GM19099 (cell line): ENCODE measurements around the gene YJU2.

Source experiments
- POLR2A ChIP-seq: IDR thresholded peaks from 3 replicates; pipeline ENCODE4 v1.6.1; 2011; ENCODE audit warnings: low read depth; ENCODE audit not compliant: insufficient read length; ENCODE audit errors: extremely low read depth

The YJU2 gene

DNA sequence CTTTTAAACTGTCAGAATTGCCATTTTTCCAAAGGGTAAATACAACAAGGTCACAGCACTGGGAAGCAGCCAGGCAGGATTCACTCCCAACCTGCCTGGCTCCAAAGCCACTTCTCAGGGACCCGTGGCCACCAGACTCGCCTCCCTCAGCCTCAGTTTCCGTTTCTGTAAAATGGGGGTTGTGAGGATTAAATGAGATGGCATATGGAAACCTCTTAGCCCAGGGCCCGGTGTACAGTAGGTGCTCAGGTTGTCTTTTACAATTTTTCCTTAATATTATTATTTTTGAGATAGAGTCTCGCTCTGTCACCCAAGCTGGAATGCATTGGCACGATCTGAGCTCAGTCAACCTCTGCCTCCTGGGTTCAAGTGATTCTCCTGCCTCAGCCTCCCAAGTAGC lies 10.1 kb downstream of the YJU2 start:
- no peak for TF ChIP-seq POLR2A

DNA sequence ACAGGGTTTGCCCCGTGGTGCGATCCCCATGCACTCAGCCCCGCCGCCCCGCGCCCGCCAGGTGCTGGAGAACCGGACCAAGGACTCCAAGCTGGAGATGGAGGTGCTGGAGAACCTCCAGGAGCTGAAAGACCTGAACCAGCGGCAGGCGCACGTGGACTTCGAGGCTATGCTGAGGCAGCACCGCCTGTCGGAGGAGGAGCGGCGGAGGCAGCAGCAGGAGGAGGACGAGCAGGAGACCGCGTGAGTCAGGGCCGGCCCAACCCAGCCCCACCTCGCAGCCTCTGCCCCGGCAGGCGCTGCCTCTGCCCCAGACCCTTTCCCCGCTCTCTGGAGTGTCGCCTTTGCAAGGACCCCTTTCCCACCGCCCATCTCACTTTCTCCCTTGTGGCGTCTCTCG lies 11.3 kb downstream of the YJU2 start:
- TF ChIP-seq POLR2A, result no peak

DNA sequence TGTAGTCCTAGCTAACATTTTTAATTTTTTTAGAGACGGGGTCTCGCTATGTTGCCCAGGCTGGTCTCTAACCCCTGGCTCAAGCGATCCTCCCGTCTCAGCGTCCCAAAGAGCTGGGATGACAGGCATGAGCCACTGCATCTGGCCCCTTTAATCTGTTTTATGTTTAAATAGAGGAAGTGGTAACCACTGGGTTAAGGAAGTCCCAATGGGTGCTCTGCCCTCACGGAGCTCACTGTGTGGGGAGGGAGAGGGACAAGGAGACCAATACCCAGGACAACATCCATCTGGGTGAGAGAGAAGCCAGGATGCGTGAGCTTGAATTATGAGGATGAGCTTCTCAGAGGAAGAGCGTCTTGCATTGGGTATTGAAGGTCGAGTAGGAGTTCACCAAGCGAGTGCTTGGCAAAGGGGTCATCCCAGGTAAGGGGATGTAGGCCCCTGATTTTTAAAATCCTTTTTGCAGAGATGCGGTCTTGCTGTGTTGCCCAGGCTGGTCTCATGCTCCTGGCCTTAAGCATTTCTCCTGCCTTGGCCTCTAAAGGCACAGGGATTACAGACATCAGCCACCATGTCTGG lies 13.8 kb downstream of the YJU2 start:
- TF ChIP-seq POLR2A, result no peak

DNA sequence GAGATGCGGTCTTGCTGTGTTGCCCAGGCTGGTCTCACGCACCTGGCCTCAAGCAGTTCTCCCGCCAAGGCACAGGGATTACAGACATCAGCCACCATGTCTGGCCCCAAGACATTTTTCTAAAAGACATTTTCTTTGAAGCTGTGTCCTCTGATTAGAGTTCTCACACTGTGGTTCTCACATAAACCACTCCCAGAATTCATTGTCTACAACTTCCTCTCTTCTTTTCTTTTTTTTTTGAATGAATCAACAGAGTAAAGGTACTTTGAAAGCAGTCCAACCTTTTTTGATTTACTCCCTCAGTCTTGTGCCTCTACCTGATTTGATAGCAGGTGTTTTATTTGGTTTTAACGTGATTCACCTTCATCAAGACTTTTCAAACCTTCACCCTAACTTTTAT lies 17.9 kb downstream of the YJU2 start:
- TF ChIP-seq POLR2A, result no peak

DNA sequence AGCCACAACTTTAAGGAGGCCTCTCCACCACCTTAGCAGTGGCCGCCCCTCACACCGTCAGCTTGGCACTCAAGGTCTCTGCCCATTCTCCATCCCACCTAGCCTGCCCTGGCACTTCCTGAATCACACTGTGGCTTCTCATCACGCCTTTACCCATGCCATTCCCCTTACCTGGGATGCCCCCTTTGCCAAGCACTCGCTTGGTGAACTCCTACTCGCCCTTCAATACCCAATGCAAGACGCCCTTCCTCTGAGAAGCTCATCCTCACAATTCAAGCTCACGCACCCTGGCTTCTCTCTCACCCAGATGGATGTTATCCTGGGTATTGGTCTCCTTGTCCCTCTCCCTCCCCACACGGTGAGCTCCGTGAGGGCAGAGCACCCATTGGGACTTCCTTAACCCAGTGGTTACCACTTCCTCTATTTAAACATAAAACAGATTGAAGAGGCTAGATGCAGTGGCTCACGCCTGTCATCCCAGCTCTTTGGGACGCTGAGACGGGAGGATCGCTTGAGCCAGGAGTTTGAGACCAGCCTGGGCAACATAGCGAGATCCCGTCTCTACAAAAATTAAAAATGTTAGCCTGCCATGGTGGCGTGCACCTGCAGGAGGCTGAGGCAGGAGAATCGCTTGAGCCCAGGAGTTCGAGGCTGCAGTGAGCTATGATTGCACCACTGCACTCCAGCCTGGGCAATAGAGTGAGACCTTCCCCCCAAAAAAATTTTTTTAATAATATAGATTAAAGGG lies 19.5 kb downstream of the YJU2 start:
- no peak for TF ChIP-seq POLR2A

DNA sequence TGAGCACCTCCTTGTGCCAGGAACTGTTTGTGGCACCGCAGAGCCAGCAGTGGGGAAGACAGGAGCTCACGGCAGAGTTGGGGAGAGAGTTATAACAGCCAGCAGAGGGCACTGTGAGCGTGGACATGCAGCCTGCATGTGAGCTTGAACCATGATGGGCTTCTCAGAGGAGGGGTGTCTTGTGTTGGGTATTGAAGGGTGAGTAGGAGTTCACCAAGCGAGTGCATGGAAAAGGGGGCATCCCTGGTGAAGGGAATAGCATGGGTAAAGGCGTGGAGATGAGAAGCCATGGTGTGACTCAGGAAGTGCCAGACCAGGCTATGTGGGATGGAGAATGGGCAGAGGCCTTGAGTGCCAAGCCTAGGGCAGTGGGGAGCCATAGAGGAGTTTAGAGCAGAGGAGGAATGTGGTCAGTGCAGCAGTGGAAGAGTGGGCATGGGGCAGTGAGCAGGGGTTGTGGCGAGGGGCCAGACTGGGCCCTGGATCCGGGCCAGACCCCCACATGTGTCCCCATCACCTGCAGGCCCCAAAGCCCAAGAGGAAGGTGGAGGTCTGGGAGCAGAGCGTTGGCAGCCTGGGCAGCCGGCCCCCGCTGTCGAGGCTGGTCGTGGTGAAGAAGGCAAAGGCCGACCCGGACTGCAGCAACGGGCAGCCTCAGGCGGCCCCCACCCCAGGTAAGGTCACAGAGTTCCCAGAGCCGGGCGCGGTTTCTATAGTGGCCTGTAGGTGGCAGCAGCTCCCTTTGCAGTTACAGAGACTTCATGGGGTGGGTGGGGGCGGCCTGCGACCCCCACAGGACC lies 20.4 kb downstream of the YJU2 start:
- no peak for TF ChIP-seq POLR2A

DNA sequence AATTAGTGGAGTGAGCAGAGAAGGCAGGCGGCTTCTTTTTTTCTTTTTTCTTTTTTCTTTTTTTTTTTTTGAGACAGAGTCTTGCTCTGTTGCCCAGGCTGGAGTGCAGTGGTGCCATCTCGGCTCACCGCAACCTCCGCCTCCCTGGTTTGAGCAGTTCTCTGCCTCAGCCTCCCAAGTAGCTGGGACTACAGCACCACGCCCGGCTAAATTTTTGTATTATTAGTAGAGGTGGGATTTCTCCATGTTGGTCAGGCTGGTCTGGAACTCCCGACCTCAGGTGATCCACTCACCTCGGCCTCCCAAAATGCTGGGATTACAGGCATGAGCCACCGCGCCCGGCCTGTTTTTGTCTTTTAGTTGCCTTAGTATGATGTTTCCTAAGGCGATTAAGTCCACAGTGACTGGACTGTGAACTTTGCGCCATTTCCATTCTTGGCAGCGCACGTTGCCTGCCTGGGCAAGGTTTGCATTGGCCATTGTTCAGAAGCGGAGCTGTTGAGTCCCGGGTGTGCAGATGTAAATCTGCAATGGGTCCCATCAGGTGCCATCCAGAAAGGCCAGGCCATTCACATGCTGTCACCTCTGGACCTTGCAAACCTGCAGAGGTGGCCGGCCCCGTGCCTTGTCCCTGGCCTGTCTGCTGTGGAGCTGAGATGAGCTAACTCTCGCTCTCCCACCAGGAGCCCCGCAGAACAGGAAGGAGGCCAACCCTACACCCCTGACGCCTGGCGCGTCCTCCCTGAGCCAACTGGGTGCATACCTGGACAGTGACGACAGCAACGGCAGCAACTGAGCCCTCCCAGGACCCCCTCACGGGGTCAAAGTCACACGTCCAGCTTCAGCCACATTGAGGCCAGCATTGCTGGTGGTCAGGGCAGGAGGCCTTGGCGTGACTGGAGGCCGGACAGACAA lies 21.3 kb downstream of the YJU2 start:
- TF ChIP-seq POLR2A, result no peak

DNA sequence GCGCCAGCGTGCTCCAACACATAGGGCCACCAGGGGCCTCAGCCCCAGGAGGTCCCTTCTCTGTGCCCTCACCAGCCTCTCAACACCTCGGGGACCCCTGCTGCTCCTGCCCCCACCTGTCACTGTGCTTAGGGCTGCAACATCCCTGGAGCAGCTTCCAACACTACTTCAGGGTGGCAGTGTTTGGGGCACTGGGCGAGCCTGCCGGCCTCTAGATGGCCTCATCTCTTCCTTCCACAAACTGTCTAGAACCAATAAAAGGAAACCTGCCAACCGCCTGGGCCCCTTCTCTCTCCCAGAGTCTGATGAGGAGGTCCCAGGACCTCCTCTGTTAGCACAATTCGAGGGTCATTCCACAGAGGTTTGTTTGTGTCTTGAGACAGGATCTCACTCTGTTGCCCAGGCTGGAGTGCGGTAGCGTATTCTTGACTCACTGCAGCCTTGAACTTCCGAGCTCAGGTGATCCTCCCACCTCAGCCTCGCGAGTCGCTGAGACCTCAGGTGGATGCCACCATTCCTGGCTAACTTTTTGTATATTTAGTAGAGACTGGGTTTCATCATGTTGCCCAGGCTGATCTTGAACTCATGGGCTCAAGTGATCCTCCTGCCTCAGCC lies 22.0 kb downstream of the YJU2 start:
- no peak for TF ChIP-seq POLR2A

DNA sequence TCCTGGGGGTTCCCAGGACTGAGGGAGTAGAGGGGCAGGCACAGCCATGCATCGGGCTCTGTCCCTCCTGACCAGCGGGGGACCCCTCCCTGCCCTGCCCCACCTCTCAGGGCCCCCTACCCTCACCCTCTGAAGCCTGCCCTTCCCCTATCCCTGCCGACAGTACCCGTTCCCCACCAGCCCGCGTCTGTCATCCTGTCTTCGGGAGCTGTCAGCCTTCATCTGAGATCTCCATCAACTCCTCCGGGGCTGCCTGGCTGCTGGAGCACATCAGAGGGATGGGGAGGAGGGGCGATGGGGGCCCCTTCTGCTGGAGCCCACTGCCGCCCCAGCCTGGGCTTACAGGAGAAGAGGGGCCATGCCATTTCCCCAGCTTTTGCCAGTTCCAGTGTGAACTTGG lies 26.0 kb downstream of the YJU2 start:
- no peak for TF ChIP-seq POLR2A

DNA sequence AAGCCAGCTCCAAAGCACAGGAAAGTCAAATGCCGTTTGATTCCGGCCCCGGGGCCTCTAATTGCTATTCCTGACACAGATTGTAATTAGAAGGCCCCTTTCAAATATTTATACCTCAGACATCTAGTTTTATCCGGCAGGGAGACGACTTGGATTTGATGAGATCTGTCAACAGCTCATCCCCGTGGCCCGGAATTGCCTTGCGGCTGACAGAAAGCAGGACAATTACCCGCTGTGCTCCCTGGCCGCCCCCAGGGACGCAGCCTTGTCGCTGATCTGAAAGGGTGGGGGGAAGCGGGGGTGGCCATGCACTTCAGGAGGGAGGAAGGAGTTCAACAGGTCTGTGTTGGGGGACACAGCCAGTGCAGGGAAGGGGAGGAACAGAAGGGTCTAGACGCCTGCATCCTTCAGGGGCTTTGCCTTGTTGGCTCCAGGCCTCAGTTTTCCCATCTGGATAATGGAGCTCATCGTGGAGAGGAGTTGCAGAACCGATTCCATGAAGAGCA lies 30.4 kb downstream of the YJU2 start:
- no peak for TF ChIP-seq POLR2A

DNA sequence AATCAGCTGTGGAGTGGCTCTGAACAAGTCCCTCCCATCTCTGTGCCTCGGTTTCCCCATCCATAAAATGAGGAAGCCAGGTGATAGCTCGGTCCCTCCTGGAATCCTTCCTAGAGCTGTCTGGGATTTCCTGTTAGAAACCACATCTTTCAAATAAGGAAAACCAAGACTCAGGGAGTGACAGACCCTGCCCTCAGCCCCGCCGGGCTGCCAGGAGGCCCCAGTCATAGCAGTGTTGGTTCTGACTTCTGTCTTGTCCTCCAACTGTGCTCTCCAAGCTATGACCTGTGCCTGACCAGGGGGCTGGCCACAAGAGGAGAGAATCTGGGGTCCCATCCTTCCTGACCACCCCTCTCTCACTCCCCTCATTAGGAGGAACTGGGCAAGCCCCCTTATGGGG lies 31.1 kb downstream of the YJU2 start:
- TF ChIP-seq POLR2A, result no peak

DNA sequence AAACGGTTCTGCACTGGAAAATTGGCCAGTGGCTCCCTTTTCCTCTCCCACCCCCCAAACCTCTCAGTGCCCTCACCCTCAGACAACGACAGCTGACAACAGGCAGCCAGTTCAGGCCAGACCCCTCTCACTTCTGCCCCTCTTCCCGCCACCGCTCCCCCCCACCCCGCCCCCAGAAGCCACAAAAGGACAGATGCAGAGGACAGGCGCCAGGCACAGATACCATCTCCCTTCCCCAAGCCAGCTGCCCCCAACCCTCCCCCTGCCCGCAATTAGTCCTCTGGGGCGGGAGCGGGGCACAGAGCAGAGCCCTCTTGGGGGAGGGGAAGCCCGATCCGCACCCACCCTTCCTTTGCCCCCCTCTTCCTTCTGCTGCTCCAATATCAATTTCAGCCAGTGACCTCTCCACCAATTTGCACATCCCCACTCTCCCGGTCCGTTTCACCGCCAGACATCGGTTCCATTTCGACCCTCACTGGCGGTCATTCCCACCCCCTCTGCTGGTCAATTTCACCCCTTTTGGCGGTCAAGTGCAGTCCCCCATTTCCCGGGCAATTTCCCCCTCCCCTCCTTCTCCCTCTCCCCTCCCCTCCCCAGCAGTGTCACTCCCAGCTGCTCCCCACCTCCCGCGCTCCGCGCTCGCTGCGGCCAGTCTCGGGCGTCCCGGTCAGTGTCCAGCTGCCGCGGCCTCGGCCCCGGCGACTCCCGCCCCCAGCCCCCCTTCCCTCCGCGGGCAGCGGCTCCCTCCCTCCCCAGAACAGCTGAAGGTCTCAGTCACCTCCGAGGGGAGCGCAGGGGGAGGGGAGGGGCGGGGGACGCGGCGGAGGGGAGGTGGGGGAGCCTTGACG lies 31.8 kb downstream of the YJU2 start, which contains the start of gene SHD:
Gene SHD, plus strand, starts transcription at position 848 of the 848 bp plus-strand sequence. CDS start 798 bp downstream, outside the sequence.
- TF ChIP-seq POLR2A, result no peak

DNA sequence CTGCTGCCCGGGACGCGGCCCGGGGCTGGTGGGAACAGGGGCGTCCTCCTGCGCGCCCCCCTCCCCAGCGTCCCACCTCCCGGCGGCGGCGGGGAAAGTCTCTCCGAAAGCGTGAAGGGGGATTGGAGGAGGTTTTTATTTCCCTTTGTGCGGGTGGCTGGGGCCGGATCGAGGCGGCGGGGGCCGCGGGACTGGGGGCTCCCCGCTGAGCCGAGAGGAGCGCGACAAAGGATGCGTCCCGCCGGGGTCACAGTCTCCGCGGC lies 32.3 kb downstream of the YJU2 start:
- no peak for TF ChIP-seq POLR2A

DNA sequence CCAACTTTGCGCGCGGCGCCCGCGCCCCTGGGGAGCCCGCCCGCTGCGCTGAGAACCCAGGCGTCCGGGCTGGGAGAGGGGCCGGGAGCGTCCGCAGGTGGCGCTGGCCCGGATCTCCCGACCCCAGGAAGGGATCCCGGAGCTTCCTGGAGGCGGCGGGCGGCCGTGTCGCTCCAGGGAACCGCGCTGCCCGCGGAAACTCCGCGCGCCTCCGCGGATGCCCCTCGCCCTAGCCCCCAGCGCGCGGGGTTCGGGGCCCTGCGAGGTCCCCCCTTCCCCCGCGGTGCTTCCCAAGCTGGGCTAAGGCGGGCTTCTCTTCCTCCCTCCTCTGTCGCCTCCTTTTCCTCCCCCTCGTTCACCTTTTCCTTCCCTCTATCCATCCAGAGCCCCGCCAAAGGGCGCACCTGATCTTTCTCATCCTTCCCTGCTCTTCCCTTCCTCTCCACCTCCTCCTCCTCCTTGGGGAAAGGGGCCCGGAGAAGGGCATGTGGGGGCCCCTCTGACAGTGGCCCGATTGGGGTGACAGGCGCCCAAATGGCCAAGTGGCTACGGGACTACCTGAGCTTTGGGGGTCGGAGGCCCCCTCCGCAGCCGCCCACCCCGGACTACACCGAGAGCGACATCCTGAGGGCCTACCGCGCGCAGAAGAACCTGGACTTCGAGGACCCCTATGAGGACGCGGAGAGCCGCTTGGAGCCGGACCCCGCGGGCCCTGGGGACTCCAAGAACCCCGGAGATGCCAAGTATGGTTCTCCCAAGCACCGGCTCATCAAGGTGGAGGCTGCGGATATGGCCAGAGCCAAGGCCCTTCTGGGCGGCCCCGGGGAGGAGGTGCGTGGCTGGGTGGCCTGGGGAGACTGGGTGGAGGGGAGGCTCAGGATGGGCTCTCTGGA lies 32.9 kb downstream of the YJU2 start:
- no peak for TF ChIP-seq POLR2A
